ENCODE data around the gene POU3F1.

Gene POU3F1

GRCh38 chr1:38084700-38085099 lies 38.1 kb upstream of the POU3F1 start:
- DNase-seq (ENCODE audit: low read depth in 1 of 2, low spot score in 1 of 2) = no peak
- TF ChIP-seq, protein P1, sequence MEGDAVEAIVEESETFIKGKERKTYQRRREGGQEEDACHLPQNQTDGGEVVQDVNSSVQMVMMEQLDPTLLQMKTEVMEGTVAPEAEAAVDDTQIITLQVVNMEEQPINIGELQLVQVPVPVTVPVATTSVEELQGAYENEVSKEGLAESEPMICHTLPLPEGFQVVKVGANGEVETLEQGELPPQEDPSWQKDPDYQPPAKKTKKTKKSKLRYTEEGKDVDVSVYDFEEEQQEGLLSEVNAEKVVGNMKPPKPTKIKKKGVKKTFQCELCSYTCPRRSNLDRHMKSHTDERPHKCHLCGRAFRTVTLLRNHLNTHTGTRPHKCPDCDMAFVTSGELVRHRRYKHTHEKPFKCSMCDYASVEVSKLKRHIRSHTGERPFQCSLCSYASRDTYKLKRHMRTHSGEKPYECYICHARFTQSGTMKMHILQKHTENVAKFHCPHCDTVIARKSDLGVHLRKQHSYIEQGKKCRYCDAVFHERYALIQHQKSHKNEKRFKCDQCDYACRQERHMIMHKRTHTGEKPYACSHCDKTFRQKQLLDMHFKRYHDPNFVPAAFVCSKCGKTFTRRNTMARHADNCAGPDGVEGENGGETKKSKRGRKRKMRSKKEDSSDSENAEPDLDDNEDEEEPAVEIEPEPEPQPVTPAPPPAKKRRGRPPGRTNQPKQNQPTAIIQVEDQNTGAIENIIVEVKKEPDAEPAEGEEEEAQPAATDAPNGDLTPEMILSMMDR (IDR thresholded peaks at IDR 0.05; ENCODE audit: insufficient read depth, low read length) = no peak
- TF ChIP-seq POLR2AphosphoS5 (IDR thresholded peaks at IDR 0.05; ENCODE audit: low read depth) (no peak), GABPA (IDR thresholded peaks at IDR 0.05; ENCODE audit: low read depth) (no peak), SPI1 (IDR thresholded peaks at IDR 0.05; ENCODE audit: borderline replicate concordance, low read depth) (no peak)
- TF ChIP-seq, protein P2, sequence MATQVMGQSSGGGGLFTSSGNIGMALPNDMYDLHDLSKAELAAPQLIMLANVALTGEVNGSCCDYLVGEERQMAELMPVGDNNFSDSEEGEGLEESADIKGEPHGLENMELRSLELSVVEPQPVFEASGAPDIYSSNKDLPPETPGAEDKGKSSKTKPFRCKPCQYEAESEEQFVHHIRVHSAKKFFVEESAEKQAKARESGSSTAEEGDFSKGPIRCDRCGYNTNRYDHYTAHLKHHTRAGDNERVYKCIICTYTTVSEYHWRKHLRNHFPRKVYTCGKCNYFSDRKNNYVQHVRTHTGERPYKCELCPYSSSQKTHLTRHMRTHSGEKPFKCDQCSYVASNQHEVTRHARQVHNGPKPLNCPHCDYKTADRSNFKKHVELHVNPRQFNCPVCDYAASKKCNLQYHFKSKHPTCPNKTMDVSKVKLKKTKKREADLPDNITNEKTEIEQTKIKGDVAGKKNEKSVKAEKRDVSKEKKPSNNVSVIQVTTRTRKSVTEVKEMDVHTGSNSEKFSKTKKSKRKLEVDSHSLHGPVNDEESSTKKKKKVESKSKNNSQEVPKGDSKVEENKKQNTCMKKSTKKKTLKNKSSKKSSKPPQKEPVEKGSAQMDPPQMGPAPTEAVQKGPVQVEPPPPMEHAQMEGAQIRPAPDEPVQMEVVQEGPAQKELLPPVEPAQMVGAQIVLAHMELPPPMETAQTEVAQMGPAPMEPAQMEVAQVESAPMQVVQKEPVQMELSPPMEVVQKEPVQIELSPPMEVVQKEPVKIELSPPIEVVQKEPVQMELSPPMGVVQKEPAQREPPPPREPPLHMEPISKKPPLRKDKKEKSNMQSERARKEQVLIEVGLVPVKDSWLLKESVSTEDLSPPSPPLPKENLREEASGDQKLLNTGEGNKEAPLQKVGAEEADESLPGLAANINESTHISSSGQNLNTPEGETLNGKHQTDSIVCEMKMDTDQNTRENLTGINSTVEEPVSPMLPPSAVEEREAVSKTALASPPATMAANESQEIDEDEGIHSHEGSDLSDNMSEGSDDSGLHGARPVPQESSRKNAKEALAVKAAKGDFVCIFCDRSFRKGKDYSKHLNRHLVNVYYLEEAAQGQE (IDR thresholded peaks at IDR 0.05; ENCODE audit: insufficient replicate concordance, low read depth) = no peak
- Histone ChIP-seq H3K27ac (replicated peaks) (no peak overlapping the region), H3K4me3 (replicated peaks; ENCODE audit: insufficient read depth, low read length) (no peak overlapping the region), H3K27me3 (ENCODE audit: insufficient read depth, poor library complexity, severe bottlenecking) (no peaks in the 10 kb centered on the region)

- no peak overlapping the region for H3K4me3 ChIP-seq (replicated peaks; ENCODE audit: insufficient read depth, low read length)
- H3K27ac ChIP-seq (replicated peaks) = no peak overlapping the region
- no peak for DNase-seq (ENCODE audit: low read depth in 1 of 2, low spot score in 1 of 2)
- TF ChIP-seq GABPA (IDR thresholded peaks at IDR 0.05; ENCODE audit: low read depth) (no peak), POLR2AphosphoS5 (IDR thresholded peaks at IDR 0.05; ENCODE audit: low read depth) (no peak), SPI1 (IDR thresholded peaks at IDR 0.05; ENCODE audit: borderline replicate concordance, low read depth) (no peak)
- TF ChIP-seq, protein P2 (IDR thresholded peaks at IDR 0.05; ENCODE audit: insufficient replicate concordance, low read depth) = no peak
- TF ChIP-seq, protein P1 (IDR thresholded peaks at IDR 0.05; ENCODE audit: insufficient read depth, low read length) = no peak
- H3K27me3 ChIP-seq (ENCODE audit: insufficient read depth, poor library complexity, severe bottlenecking) = no peaks in the 10 kb centered on the region
These were observed 37.5 kb upstream of the POU3F1 start for GRCh38 chr1:38084113-38084512.

- no peak for DNase-seq (ENCODE audit: low read depth in 1 of 2, low spot score in 1 of 2)
- H3K4me3 ChIP-seq (replicated peaks; ENCODE audit: insufficient read depth, low read length) = no peak overlapping the region
- no peaks in the 10 kb centered on the region for H3K27me3 ChIP-seq (ENCODE audit: insufficient read depth, poor library complexity, severe bottlenecking)
- TF ChIP-seq, protein P2 (IDR thresholded peaks at IDR 0.05; ENCODE audit: insufficient replicate concordance, low read depth) = no peak
- no peak for TF ChIP-seq SPI1 (IDR thresholded peaks at IDR 0.05; ENCODE audit: borderline replicate concordance, low read depth)
- no peak for TF ChIP-seq GABPA (IDR thresholded peaks at IDR 0.05; ENCODE audit: low read depth)
- TF ChIP-seq, protein P1 (IDR thresholded peaks at IDR 0.05; ENCODE audit: insufficient read depth, low read length) = no peak
- TF ChIP-seq POLR2AphosphoS5 (IDR thresholded peaks at IDR 0.05; ENCODE audit: low read depth) = no peak
- H3K27ac ChIP-seq (replicated peaks) = no peak overlapping the region
These were observed 36.9 kb upstream of the POU3F1 start for GRCh38 chr1:38083541-38083940.
